HG02588 (cell line): ENCODE results near the gene ZNF496.
"Not testable (repeated sequence)": the region's sequence is repeated elsewhere in the genome, so short reads cannot be mapped to it uniquely, and the experiment has no call there.

ENCODE experiments used
- ATAC-seq: cut with Tn5 transposase; IDR thresholded peaks from one replicate; pipeline ENCODE4 v1.9.1; 2021; ENCODE audit warnings: mild to moderate bottlenecking, moderate library complexity; ENCODE audit not compliant: unreplicated experiment

The ZNF496 gene

GRCh38 chr1:247295746-247296145, 35.9 kb downstream of the ZNF496 start:
- no peak for ATAC-seq

GRCh38 chr1:247295274-247295684, 36.4 kb downstream of the ZNF496 start:
- no peak for ATAC-seq

- no peak for ATAC-seq
Measured at GRCh38 chr1:247294282-247294681, 37.4 kb downstream of the ZNF496 start.

GRCh38 chr1:247293047-247293446, 38.6 kb downstream of the ZNF496 start:
- ATAC-seq, result no peak

- ATAC-seq, result no peak
Measured at GRCh38 chr1:247291833-247292561, 39.7 kb downstream of the ZNF496 start.

GRCh38 chr1:247291161-247291560, 40.5 kb downstream of the ZNF496 start:
- no peak for ATAC-seq

GRCh38 chr1:247290576-247290975, 41.1 kb downstream of the ZNF496 start:
- ATAC-seq, result no peak

- not testable (repeated sequence) for ATAC-seq
Measured at GRCh38 chr1:247289274-247289892, 42.3 kb downstream of the ZNF496 start.

- no peak for ATAC-seq
Measured at GRCh38 chr1:247288341-247288740, 43.3 kb downstream of the ZNF496 start.

GRCh38 chr1:247287460-247287859, 44.2 kb downstream of the ZNF496 start:
- ATAC-seq, result no peak

GRCh38 chr1:247286134-247286670, 45.5 kb downstream of the ZNF496 start:
- ATAC-seq, result no peak

GRCh38 chr1:247281001-247281574, 50.6 kb downstream of the ZNF496 start:
- no peak for ATAC-seq

- no peak for ATAC-seq
Measured at GRCh38 chr1:247277191-247277590, 54.5 kb downstream of the ZNF496 start.

- no peak for ATAC-seq
Measured at GRCh38 chr1:247274605-247275256, 56.9 kb downstream of the ZNF496 start.

GRCh38 chr1:247273013-247273412, 58.7 kb downstream of the ZNF496 start:
- ATAC-seq, result no peak

- no peak for ATAC-seq
Measured at GRCh38 chr1:247270003-247270402, 61.7 kb downstream of the ZNF496 start.

- no peak for ATAC-seq
Measured at GRCh38 chr1:247269133-247269532, 62.5 kb downstream of the ZNF496 start.

- ATAC-seq, result no peak
Measured at GRCh38 chr1:247268390-247269045, 63.1 kb downstream of the ZNF496 start.

- no peak for ATAC-seq
Measured at GRCh38 chr1:247266053-247266452, 65.6 kb downstream of the ZNF496 start.

GRCh38 chr1:247255772-247256171, 75.9 kb downstream of the ZNF496 start, which contains the start of gene VN1R5:
Gene VN1R5, plus strand, starts transcription at chr1:247256072.
- ATAC-seq, result not testable (repeated sequence)

- no peak for ATAC-seq
Measured at GRCh38 chr1:247247568-247247967, 84.1 kb downstream of the ZNF496 start.
